HL-60 (cell line): ENCODE data around the gene KNOP1.

Experiments
- DNase-seq, 2 experiments: peaks; one replicate each; pipeline ENCODE4 v3.0.0-alpha.2; 2010 to 2020; ENCODE audit warnings: low read depth in 1 of 2, low spot score in 1 of 2
- H3K27ac ChIP-seq: fragments of 250-450 bp; sonication (Bioruptor Pico); replicated peaks from 2 replicates; pipeline ENCODE4 v1.5.1; 2020; ENCODE audit warnings: mild to moderate bottlenecking, moderate library complexity
- H3K27me3 ChIP-seq: fragments of 250-450 bp; sonication (Bioruptor Pico); 2 replicates; pipeline ENCODE4 v1.5.1; 2021; ENCODE audit warnings: mild to moderate bottlenecking, moderate library complexity; ENCODE audit not compliant: insufficient read depth, poor library complexity, severe bottlenecking
- H3K4me3 ChIP-seq: replicated peaks from 2 replicates; pipeline ENCODE4 v1.5.1; 2011; ENCODE audit warnings: mild to moderate bottlenecking, control low read depth, low read length; ENCODE audit not compliant: insufficient read depth
- GABPA ChIP-seq: IDR thresholded peaks from 2 replicates; pipeline ENCODE4 v1.6.1; 2012; ENCODE audit warnings: low read depth
- POLR2AphosphoS5 ChIP-seq: IDR thresholded peaks from 2 replicates; pipeline ENCODE4 v1.6.1; 2012; ENCODE audit warnings: low read depth
- REST ChIP-seq: IDR thresholded peaks from 2 replicates; pipeline ENCODE4 v1.6.1; 2012; ENCODE audit warnings: low read depth; ENCODE audit not compliant: insufficient replicate concordance
- SPI1 ChIP-seq: IDR thresholded peaks from 2 replicates; pipeline ENCODE4 v1.6.1; 2012; ENCODE audit warnings: low read depth, mild to moderate bottlenecking, borderline replicate concordance
- TF ChIP-seq, protein P1 (sequence below): IDR thresholded peaks from one replicate; pipeline ENCODE4 v1.5.1; 2011; ENCODE audit warnings: low read length, control low read depth, inconsistent platforms; ENCODE audit not compliant: insufficient read depth

Gene KNOP1

DNA sequence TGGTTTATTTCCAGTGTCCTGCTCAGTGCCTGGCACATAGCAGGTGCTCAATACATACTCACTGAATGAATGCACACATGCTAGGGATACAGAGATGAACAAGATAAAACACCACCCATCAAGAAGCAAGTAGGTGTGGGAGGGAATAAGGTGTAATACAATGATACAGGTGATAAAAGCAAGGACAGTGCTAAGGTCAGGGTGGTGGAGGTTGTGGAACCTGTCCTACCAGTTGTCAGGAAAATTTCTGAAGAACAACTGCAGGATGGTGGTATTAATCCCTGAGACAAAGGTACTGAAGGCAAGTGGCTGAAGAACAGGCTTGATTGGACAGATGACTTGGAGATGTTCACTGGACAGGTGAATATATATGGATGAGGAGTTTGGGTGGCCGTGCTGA, 1.8 kb downstream of the KNOP1 start:
- no peak overlapping the region for H3K27ac ChIP-seq
- H3K4me3 ChIP-seq: no peak overlapping the region

DNA sequence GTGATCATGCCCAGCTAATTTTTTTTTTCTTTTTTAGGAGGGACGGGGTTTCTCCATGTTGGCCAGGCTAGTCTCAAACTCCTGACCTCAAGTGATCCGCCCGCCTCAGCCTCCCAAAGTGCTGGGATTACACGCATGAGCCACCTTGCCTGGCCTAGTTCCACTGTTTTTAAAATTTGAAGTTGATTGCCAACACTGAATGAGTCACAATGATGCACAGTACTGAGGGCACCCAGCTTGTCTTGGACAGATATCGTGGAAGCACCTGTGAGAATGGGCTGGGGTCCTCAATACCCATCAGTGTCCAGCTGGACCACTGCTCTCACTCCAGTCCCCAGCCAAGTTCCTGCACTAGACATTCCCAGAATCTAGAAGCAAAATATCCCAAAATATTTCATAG, 2.5 kb downstream of the KNOP1 start:
- H3K27ac ChIP-seq: no peak overlapping the region
- TF ChIP-seq POLR2AphosphoS5: no peak
- TF ChIP-seq SPI1: no peak
- TF ChIP-seq, protein P1, sequence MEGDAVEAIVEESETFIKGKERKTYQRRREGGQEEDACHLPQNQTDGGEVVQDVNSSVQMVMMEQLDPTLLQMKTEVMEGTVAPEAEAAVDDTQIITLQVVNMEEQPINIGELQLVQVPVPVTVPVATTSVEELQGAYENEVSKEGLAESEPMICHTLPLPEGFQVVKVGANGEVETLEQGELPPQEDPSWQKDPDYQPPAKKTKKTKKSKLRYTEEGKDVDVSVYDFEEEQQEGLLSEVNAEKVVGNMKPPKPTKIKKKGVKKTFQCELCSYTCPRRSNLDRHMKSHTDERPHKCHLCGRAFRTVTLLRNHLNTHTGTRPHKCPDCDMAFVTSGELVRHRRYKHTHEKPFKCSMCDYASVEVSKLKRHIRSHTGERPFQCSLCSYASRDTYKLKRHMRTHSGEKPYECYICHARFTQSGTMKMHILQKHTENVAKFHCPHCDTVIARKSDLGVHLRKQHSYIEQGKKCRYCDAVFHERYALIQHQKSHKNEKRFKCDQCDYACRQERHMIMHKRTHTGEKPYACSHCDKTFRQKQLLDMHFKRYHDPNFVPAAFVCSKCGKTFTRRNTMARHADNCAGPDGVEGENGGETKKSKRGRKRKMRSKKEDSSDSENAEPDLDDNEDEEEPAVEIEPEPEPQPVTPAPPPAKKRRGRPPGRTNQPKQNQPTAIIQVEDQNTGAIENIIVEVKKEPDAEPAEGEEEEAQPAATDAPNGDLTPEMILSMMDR: no peak
- TF ChIP-seq GABPA: no peak
- no peak for TF ChIP-seq REST
- H3K27me3 ChIP-seq: no peaks in the 10 kb centered on the region
- DNase-seq: no peak
- H3K4me3 ChIP-seq: no peak overlapping the region

More for the DNA sequence above, 1.8 kb downstream of the KNOP1 start:
- TF ChIP-seq REST: no peak
- no peak for TF ChIP-seq GABPA
- TF ChIP-seq, protein P1: no peak
- no peak for TF ChIP-seq SPI1
- no peak for TF ChIP-seq POLR2AphosphoS5
- no peaks in the 10 kb centered on the region for H3K27me3 ChIP-seq
- DNase-seq: no peak

DNA sequence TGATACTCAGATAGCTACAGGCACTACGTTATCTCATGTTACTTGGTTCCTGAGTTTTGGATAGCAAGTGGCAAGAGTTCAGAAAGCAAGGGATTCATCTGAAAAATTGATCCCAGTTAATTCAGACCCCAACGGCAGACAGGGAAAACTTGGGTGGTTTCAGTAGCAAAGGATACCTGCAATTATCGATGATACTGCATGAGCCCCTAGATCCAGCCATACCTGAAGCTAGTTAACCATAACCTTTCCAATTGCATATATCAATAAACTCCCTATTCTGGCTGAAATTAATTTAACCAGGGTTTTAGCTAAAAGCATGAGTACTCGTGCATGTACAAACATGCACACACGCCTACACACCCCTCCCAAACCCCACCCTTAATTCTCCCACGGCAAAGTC, 4.3 kb downstream of the KNOP1 start:
- no peak overlapping the region for H3K4me3 ChIP-seq
- DNase-seq: no peak
- H3K27ac ChIP-seq: no peak overlapping the region
- TF ChIP-seq GABPA: no peak
- TF ChIP-seq SPI1: no peak
- TF ChIP-seq REST: no peak
- TF ChIP-seq POLR2AphosphoS5: no peak
- TF ChIP-seq, protein P1: no peak
- no peaks in the 10 kb centered on the region for H3K27me3 ChIP-seq
